ENCODE results near the gene TEX38.
"Not testable (repeated sequence)": the region's sequence is repeated elsewhere in the genome, so short reads cannot be mapped to it uniquely, and the experiment has no call there.

TEX38 gene

GRCh38 chr1:46689897-46690296, 18.2 kb downstream of the TEX38 start:
- no peak for DNase-seq

- DNase-seq: no peak
These were observed 19.3 kb downstream of the TEX38 start for GRCh38 chr1:46690931-46691421.

GRCh38 chr1:46691997-46692790, 20.5 kb downstream of the TEX38 start:
- no peak for DNase-seq

DNA sequence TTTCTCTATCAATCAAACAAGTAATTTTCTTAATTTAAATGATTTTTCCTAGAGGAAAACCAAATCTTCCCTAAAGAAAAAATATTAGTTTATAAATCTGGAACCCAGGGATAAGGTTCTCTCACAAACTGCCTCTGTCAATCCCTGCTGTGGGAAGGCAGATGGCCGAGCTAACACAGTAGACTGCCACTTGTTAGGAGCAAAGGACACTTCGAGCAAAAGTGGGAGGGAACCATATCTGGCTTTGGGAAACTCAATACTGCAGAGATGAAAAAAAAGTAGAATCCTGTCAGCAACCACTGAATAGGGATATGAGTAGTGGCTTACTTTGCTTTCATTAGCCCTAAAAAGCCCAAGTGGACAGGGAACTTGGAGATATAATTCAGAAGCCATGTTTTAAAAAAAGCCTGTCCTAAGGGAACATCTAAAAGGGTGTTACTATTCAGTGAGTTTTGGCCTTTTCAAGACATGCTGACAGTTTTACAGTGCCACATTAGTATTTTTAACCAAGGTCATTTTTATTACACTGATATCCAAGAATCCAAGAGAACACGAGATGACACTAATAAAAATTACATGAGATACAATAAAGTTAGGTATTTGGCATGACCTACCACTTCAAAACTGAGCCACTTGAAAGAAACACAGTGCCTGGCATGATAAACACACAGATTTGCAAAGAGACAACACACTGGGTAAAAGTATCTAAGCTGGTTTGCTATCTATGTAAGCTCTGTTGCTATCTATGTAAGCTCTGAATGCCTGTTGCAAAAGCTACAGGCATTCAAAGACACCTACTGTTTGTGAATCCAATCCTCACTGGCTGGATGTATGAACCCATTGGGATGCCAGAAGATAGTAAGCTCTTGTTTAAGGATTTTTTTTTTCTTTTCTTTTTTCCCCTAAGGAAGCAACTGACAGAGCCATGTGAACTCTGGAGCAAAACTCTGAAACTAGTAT, 21.4 kb downstream of the TEX38 start:
- DNase-seq: no peak

DNA sequence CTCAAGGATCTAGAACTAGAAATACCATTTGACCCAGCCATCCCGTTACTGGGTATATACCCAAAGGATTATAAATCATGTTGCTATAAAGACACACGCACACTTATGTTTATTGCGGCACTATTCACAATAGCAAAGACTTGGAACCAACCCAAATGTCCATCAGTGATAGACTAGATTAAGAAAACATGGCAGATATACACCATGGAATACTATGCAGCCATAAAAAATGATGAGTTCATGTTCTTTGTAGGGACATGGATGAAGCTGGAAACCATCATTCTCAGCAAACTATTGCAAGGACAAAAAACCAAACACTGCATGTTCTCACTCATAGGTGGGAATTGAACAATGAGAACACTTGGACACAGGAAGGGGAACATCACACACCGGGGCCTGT, 23.0 kb downstream of the TEX38 start:
- not testable (repeated sequence) for DNase-seq

DNA sequence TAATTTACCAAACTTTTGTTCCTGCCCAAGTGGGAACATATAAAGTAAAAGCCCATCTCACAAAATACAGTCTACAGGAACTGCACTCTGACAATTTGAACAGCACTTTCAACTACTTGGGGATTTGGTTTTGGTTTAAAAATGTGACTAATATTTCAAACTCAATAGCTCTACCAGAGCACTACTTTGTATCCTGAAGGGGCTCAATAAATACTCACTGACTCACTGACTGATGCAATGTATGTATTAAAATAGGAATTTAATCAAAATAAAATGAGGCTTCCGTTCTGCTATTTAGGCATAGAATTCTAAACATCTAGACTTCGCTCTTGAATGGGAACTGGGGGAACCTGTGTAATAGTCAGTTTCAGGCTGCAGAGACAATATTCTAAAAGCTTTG, 25.4 kb downstream of the TEX38 start:
- no peak for DNase-seq

DNA sequence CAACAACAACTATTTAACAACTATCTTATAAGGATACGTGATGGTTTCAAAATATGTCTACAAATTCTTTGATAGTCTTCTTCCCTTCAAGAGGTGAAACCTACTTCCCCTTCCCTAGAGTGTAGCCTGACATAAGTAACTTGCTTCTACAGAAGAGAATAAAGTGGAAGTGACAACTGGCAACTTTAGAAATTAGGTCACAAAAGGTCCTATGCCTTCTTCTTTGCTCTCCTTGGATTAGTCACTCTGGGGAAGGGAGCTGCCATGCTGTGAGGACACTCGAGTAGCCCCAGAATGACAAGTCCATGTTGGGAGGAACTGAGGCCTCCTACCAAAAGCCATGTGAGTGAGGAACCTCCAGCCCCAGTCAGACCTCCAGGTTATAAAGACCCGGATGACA, 28.0 kb downstream of the TEX38 start:
- no peak for DNase-seq

GRCh38 chr1:46703927-46704641, 32.4 kb downstream of the TEX38 start:
- no peak for DNase-seq

DNA sequence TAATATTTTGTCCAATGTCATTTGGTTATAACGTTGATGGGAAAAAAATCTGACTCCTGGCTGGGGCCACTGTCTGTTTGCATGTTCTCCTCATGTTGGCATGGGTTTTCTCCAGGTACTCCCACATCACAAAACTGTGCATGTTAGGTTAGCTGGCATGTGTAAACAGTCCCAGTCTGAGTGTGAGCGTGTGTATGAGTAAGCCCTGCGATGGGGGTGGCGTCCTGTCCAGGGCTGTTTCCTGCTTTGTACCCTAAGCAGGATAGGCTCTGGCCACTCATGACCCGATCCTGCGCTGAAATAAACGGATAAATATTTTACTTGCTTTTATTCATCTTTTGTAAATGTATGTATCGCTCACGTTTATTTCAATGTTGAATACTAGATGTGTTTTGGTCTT, 33.8 kb downstream of the TEX38 start:
- DNase-seq: no peak

GRCh38 chr1:46708121-46708520, 36.5 kb downstream of the TEX38 start:
- DNase-seq: no peak

GRCh38 chr1:46714976-46715375, 43.3 kb downstream of the TEX38 start:
- no peak for DNase-seq

DNA sequence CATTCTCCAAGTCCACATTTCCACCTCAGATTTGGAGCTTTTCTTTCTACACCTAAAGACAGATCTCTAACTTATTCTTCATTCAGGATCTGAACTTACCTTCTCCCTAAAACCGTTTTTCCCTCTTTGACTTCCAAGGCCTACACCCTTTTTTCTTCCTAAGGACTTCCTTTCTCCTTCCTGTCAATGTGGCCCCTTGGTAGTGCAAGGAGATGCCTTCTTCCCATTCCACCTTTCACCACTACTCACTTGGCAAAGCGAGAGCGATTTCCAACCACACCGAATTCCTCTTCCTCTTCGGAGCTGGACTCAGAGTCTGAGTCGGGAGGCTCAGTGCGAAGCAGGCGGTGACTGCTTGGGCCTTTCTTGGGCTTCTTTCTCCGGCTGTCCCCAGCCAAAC, 46.0 kb downstream of the TEX38 start:
- no peak for DNase-seq

- no peak for DNase-seq
These were observed 46.7 kb downstream of the TEX38 start for GRCh38 chr1:46718340-46718726.

- DNase-seq: peak; percentile 76
These were observed 47.3 kb downstream of the TEX38 start, which contains the start of gene EFCAB14 for GRCh38 chr1:46718727-46719622. EFCAB14 (minus strand) TSS chr1:46719114; CDS start chr1:46718087, 1,027 bp downstream.

GRCh38 chr1:46719689-46720088, 48.0 kb downstream of the TEX38 start:
- DNase-seq: no peak

DNA sequence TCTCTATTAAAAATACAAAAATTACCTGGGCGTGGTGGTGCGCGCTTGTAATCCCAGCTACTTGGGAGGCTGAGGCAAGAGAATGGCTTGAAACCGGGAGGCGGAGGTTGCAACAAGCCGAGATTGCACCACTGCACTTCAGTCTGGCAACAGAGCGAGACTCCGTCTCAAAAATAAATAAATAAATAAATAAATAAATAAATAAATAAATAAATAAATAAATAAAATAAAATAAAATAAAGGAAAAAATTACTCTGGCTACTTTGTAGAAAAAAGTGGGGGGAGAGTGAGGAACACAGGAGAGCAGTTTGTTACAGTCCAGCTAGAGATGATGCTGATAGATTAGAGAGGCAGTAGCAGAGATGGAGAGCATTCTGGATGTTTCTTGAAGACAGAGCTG, 48.7 kb downstream of the TEX38 start:
- not testable (repeated sequence) for DNase-seq

- no peak for DNase-seq
These were observed 49.5 kb downstream of the TEX38 start for GRCh38 chr1:46721204-46721603.

GRCh38 chr1:46721686-46722205, 50.1 kb downstream of the TEX38 start:
- no peak for DNase-seq
